ENCODE data around the gene MCRS1.
"Not testable (repeated sequence)": the region's sequence is repeated elsewhere in the genome, so short reads cannot be mapped to it uniquely, and the experiment has no call there.

The MCRS1 gene, protein sequence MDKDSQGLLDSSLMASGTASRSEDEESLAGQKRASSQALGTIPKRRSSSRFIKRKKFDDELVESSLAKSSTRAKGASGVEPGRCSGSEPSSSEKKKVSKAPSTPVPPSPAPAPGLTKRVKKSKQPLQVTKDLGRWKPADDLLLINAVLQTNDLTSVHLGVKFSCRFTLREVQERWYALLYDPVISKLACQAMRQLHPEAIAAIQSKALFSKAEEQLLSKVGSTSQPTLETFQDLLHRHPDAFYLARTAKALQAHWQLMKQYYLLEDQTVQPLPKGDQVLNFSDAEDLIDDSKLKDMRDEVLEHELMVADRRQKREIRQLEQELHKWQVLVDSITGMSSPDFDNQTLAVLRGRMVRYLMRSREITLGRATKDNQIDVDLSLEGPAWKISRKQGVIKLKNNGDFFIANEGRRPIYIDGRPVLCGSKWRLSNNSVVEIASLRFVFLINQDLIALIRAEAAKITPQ

DNA sequence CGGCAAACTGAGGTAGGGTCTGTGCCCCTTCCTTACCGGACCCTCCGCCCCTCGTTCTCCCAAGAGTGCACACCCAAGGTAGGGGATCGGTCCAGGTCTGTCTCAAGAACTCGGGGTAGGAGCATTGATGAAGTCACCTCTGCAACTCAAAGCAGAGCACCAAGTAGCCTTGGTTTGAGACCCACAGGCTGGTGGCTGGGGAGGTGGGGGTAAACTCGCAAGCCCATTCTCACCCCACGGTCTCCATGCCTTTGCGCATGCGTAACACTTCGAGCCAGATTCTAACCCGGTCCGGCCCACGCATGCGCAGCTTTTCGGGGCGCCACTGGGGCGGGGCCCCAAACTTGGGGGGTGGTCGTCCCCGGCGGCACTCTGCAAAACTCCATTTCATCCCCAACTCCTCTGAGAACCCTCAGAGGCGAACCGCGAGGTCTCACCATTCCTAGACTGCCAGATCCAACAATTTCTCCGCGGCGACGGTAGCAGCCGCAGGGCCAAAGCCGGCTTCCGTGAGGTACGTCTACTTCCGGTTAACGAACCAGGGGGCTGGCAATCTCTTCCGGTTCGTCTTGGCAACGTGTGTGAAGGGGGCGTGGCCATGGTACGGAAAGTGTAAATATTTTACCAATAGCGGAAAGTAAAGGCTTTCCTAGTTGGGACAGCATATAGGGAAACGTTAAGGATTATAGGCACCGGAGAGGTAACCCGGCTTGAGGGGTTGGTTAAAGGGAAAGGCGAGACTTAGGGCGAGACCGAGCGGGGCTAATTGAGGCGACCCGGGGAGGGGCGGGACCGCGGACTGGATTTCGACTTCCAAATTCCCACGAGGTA, at the start of gene MCRS1:
TSS of gene MCRS1 (minus strand) at position 532 of the 831 bp plus-strand sequence. CDS start 1,411 bp downstream, outside the sequence.
- peak; percentile 90 for DNase-seq (ENCODE audit: low spot score)

DNA sequence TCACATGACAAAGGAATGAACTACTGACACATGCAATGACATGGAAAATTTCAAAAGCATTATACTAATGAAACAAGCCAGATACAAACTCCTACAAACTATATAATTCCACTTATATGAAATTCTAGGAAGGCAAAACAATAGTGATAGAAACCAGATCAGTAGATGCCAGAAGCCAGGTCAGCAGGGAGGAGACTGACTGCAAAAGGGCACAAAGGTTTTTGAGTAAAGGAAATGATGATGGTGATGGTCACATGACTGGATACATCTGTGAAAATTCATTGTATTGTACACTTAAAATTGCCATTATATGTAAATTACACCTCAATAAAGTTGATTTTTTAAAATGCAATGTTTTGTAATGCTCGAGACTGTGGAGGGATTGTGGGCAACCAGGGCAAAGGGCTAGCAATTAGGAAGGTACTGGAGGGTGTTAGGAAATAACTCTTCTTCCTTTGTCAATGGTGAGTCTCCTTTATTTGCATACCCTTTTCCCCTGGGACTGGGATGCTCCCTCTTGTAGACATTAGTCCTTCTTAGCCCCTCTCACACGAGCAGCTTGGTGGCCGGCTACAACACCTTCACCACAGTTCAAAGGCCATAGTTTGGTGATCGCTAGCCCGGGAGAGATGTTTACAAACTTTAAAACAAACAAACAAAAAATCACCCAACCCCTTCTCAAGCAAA, 48.7 kb upstream of the MCRS1 start:
- DNase-seq (ENCODE audit: low spot score), result no peak

DNA sequence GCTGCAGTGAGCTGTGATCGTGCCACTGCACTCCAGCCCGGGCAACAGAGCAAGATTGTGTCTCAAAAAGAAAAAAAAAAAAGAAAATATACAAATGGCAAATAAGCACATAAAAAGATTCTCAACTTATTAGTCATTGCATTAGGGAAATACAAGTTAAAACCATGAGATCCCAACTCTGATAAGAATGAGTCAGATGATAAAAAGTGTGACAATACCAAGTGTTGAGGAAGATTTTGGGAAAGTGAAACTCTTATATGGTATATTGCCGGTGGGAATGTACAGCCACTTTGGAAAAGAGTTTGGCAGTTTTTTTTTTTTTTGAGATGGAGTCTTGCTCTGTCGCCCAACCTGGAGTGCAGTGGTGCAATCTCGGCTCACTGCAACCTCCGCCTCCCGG, 47.8 kb upstream of the MCRS1 start:
- DNase-seq (ENCODE audit: low spot score), result no peak

DNA sequence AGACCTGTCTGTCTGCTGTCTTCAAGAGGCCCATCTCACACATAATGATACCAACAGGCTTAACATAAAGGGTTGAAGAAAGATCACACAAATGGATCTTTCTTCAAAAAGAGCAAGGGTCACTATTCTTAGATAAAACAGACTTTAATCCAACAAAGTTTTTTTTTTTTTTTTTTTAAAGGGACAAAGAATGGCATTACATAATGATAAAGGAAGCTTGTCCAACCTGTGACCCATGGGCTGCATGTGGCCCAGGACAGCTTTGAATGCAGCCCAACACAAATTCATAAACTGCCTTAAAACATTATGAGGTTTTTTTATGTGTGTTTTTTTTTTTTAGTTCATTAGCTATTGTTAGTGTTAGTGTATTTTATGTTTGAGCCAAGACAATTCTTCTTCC, 44.3 kb upstream of the MCRS1 start:
- no peak for DNase-seq (ENCODE audit: low spot score)

DNA sequence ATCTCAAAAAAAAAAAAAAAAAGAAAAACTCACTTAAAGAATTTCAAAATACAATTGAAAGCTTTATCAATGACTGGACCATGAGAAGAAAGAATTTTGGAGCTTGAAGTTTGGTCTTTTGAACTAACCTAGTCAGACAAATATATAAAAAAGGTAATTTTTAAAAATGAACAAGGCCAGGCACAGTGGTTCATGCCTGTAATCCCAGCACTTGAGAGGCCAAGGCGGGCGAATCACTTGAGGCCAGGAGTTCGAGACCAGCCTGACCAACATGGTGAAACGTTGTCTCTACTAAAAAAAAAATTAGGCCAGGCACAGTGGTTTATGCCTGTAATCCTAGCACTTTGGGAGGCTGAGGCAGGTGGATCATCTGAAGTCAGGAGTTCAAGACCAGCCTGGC, 42.8 kb upstream of the MCRS1 start:
- DNase-seq (ENCODE audit: low spot score), result not testable (repeated sequence)

DNA sequence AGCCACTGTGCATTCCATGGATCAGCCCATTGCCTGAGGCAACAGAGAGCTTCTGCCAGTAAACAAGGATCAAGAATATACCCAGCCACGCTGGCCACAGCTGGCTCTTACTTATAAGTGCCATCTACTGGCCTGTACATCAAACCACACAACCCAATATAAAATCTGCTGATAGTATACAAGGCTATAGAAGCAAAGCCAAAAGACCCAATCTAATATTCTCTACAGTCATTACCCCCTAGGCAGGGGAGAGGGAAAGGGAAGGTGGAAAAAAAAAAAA, 41.9 kb upstream of the MCRS1 start:
- no peak for DNase-seq (ENCODE audit: low spot score)

DNA sequence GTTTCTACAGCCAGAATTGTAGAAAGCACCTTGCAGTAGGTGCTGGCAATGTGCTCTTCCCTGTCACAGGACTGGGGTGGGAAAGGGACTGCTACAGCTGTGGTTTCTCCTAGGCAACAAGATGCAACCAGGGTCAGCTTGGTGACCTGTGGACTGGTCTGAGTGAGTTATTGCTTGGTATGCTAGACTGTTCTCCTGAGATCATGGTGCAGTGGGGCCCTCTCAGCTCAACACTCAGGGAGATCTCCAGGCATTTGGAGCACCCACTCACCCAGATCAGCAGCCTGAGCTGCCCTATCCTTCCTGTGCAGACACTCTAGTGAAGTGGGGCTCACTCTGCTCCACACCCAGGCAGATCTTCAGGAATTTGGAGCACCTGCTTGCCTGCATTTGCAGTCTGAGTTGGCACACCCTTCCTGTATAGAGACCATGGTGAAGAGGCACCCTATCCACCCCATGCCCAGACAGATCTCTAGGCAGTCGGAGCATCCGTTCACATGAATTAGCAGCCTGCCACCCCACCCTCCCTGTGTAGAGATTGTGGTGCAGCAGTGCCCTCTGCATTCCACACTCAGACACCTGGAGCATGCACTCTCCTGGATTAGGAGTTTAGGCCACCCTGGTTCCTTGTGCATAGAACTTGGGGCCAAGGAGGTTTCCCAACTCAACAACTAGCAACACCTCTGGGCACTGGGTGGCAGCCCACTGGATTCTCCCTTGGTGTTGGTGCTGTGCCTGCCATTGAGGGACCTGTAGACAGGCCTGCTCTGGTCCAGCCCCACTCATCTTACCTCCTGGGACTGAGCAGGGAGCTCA, 41.3 kb upstream of the MCRS1 start:
- no peak for DNase-seq (ENCODE audit: low spot score)

DNA sequence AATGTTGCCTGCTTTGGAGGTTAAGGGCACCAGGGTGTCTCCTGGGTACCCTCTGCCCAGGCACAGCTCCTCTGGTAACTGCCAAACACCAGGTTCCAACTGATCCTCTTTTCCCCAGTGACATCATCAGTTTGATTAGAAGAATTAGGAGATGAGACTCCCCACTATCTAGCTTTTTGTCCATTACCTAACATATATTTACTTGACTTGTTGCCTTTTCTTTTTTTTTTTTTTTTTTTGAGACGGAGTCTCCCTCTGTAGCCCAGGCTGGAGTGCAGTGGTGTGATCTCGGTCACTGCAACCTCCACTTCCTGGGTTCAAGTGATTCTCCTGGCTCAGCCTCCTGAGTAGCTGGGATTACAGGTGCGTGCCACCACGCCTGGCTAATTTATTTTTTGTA, 37.6 kb upstream of the MCRS1 start, which contains the start of gene FAM186B:
TSS of gene FAM186B (minus strand) at position 101 of the 400 bp plus-strand sequence. CDS start 162 bp downstream, outside the sequence.
- not testable (repeated sequence) for DNase-seq (ENCODE audit: low spot score)

DNA sequence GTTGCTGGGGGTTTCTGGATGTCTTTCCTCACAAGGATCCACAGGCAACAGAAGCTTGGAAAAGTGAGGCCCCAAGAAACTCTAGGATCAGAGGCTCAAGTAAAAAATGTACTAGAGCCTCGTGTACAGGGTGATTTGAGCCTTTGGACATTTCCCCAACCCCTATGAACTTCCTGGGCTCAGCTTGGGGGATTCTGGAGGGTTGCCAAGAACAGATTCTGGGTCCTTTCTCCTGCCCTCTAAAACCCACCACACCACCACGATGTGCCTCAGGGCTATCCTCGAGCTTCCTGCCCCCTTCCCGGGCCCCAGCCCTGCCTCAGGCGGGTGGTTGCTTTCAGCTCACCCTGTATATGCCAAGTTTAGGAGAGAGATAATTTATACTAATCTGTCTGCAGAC, 36.9 kb upstream of the MCRS1 start:
- no peak for DNase-seq (ENCODE audit: low spot score)

DNA sequence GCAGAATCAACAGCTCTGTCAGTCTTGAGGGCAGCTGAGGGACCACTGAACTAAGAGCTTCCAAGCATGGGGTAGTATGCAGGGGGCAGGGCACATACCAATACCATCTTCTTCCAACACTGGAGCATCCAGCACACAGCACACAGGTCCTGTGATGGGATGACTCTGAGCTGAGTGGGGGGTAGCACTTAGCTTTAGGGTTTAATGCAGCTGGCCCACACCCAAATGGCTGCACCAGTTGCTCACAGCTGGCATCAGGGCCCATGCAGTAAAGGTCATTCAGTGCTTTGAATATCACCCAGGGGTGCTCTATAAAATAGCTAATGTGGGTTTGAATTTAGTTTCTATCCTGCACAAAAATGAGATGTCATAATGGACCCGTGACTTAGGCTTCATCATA, 35.8 kb upstream of the MCRS1 start:
- DNase-seq (ENCODE audit: low spot score), result no peak

DNA sequence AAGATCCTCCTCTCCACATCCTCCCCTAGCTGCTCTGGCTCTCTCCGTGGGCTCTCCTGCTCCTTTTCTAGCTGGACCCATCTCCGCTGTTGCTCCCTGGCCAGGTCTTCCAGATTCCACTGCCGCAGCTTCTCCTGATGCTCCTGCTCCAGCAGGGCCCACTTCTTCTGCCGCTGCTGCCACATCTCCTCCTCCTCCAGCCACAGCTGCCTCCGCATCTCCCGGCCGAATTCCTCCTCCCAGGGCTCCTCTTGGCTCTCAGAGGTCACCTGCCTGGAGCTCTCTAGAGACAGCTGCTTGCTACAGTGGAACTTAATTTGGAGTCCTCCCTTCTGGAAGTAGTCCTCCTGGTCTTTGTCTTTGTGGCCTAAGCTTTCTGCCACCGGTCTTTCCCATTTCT, 32.0 kb upstream of the MCRS1 start:
- no peak for DNase-seq (ENCODE audit: low spot score)

DNA sequence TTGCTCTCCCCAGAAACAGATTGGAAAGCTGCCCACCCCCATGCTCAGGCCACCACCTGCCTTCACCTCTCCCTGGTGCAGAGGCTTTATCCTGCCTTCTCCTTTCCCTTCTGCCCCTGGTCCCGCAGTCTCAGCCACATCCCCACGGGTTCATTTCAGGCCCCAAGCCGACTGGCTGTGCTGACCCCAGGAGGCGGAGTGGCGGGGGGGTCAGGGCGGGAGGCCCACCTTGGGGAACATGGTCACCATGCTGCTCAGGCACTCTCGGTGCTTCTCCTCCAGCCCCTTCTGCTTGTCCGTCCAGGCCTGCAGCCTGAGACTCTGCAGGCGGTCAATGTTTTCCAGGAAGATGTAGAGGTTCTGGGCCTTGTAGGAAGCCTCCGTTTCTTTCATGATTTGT, 30.6 kb upstream of the MCRS1 start:
- no peak for DNase-seq (ENCODE audit: low spot score)

DNA sequence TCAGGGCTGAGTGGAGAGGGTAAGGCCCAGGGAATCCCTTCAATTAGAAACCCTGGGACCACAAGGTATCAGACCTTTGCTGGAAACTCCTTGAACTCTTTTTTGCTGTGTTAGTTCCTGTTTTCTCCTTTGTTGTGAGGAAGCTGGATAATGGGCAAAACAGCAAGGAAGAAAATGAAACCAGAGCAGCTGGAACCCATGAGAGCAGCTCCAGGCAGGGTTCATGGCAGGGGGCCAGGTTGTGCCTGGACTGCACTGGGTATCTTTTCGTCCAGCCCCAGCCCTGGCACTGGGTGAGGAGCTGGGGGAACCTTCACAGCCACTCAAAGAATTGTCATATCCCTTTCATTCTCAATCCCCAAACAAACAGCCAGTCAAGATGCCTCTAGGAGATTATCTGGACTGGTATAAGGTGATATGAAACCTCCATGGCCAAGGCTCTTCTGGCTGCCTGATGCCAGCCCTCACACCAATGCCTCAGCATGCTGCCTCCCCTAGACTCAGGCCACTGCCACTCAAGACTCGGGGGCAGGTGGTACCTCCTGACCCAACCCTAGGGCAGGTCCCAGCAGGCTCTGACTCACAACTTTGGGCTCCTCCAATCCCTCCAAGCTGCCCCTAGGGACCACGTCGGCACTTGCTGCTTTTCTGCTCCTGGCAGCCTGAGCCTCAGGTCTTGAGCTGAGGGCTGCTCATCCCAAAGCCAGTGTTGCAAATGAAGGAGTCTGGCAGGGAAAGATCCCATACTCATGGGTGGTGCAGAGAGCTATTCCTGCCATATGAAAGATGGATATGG, 21.0 kb upstream of the MCRS1 start:
- no peak for DNase-seq (ENCODE audit: low spot score)

DNA sequence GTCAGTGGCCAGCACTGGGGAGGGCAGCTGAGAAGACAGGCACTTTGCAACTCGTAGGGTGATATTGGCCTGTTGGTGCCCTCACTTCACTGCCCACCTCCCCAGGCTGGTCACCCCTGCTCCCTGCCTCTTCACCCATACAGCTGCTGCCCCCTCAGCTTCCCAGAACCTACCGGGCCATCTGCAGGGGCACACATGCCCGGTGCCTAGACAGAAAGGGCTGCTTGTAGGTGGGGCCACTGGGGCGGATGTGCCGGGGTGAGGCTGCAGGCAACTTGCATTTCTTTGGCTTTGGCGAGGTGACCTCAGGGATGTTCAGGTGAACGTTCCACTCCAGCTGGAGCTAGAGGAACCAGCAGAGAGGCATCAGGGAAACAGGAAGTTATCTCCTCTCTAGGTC, 20.3 kb upstream of the MCRS1 start:
- no peak for DNase-seq (ENCODE audit: low spot score)

DNA sequence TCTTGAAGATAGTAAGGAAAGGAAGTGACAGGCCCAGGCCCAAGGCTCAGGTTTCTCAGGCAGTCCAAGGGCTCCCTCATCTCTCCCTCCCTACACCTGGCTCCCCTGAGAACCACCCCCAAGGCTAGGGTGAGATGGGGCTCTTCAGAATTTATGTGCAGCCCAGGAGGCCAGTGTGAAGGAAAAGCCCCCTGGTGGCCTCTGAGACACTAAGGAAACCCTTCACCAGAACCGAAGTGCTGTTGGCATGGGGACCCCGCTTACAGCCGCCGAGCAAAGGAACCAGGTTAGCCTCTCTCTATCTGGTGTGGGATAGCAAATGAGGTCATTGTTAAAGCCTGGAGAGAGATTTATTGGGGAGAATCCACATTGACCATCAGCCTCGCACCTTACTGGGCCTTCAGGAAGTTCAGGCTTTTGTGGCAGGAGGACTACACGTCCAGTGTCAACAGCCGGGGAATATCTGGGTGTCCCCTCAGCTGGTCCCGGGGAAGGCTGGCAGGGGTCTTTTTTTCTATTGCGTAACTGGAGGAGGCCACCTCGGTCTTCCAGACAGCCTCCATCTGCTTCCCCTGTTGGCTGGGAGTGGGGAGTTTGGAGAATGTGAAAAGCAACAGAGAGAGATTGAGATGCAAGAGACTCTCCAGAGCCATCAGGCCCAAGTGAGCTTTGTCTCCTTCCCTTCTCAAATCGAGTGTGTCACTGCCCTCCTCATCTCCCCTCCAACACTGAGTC, 19.4 kb upstream of the MCRS1 start:
- DNase-seq (ENCODE audit: low spot score), result no peak

DNA sequence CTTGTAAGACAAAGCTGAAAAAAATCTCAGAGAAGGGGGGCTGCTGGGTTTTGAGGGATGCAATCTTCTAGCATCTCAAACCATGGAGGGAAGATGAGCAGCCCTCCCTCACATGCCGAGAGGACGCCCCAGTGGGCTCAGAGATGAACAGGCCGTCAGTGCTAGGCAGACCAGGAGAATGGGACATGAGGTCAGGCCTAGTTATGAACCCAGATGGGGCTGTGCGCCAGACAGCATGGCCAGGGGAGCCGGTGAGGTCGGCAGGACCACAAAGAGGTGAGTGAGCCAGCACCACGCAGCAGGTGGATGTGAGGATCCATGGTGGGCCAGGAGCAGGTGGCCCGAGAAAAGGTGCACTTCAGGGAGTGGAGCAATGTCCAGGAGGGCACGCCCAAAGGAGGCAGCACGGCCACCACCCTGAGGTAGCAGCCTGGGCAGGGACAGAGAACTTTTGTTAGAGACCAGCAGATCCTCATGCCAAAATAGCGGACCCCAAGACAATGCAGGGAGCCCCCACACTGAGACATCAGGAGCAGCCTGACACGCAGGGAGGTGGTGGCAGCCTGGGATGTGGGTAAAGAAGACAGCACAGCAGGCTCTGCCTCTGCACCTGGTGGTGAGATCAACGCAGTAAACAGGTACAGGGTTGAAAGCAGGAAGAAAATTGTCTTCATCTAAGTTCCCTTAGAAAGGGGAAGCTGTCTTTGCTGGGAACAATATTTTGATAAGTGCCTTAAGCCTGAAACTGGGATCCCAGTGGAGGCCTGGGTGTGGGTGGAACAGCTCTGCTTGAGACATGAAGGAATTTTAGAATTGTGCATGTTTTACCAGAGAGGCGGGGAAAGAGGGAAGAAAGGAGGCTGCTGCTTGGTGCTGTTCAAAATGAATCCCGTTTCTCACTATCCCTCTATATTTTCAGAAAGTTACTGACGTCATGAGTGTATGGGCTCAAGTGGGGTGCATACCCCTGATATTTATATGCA, 17.8 kb upstream of the MCRS1 start:
- no peak for DNase-seq (ENCODE audit: low spot score)

DNA sequence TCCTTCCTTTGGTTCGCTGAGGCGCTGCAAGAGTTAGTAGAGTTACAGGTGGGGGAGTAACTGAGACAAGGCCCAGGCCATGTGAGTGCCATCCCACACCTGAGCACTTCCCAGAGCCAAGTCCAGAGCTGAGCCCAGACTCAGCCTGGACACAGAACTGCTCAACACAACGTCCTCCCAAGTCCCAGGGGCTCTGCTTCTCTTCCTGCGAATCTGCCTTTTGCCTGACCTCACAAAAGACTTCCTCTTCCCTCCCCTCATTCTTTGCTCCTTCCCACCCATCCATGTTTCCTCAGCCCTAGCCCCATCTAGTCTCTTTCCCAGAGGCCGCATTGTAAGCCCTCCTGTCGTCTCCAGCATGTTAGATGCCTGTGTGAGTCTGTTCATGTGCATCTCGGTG, 16.6 kb upstream of the MCRS1 start:
- no peak for DNase-seq (ENCODE audit: low spot score)

DNA sequence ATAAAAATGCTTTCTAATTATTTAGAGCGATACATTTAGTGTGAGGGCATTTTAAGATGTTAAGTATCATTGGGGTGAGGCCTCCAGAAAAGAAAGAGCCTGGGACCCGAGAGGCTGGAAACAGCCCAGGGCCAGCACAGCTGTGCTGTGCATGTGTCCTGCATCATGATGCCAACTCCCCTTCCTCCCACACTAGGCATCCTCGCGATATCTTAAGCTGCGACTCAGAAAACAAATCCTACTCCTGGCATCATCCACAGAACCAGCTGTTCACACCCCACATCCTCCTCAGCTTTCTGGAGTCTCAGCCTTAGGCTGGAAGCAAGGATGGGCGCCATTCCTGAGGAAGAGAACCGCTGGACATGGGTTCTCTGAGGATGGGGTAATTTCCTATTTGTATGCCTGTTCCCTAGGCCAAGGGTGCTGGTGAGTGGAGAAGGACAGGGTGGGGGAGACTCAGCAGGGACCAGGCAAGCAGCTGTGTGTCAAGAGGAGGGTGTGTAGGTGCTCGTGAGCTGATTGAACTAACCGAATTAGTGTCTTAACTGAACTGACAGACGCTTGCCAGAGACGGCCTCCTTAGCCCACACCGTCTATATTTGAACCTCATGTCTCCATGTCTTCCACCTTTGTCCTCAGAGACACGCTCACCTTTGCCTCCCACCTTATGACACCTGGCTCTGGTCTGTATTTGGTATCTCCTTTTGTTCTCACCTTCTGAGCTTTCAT, 15.6 kb upstream of the MCRS1 start:
- DNase-seq (ENCODE audit: low spot score), result peak; percentile 31

Data from globus pallidus (tissue), 1 donor.